ENCODE data around the gene TRAF7.
"Not testable (repeated sequence)": the region's sequence is repeated elsewhere in the genome, so short reads cannot be mapped to it uniquely, and the experiment has no call there.

TRAF7 gene

GRCh38 chr16:2186064-2186463 is 30.5 kb downstream of the TRAF7 start:
- no peak for DNase-seq

DNA sequence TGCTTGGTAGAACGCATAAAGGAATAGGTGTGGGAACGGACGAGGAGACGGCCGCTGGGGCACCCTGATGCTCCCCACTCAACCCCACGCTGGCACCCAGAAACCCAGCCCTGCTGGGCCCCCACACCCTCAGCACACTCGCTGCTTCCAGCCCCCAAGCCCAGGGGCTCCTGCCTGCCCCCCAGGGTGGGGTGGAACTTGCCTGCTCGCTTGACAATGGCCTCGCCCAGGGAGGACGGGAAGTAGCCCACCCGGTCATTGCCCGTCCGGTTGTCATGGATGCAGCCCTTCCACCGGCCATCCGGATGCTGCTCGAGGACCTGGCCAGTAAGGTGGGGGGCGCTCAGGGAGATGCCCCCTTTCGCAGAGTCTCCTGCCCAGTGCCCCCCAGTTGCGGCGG is 30.9 kb downstream of the TRAF7 start:
- DNase-seq = no peak

- no peak for DNase-seq
Observed at GRCh38 chr16:2187212-2187611, 31.6 kb downstream of the TRAF7 start.

DNA sequence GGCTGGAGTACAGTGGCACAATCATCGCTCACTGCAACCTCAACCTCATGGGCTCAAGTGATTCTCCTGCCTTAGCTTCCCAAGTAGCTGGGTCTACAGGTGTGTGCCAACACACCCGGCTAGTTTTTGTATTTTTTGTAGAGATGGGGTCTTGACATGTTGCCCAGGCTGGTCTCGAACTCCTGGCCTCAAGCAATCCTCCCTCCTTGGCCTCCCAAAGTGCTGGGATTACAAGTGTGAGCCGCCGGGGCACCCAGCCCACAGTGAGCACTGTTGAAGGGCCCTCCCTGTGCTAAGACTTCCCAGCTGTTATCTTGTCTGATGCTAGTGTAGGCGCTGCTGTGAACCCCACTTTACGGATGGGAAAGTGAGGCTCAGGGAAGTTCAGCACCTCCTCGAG is 32.8 kb downstream of the TRAF7 start:
- DNase-seq = no peak

- no peak for DNase-seq
Observed at GRCh38 chr16:2189252-2189893, 33.8 kb downstream of the TRAF7 start.

- DNase-seq = no peak
Observed at GRCh38 chr16:2190002-2190658, 34.5 kb downstream of the TRAF7 start.

GRCh38 chr16:2190659-2191445 is 35.3 kb downstream of the TRAF7 start:
- DNase-seq = no peak

DNA sequence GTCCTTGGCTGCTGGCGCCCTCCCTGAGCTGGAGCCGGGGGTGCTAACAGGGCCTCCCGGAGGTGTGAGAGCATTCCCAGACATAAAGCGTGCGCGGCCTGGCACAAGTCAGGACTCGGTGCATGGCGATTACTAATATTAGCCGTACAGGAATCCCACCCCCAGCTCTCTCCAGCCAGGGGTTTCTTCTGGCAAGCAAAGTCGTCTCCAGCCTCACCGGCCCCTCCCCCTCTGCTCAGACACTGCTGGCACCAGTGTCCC is 35.8 kb downstream of the TRAF7 start:
- DNase-seq = no peak

GRCh38 chr16:2194166-2194834 is 38.7 kb downstream of the TRAF7 start:
- no peak for DNase-seq

DNA sequence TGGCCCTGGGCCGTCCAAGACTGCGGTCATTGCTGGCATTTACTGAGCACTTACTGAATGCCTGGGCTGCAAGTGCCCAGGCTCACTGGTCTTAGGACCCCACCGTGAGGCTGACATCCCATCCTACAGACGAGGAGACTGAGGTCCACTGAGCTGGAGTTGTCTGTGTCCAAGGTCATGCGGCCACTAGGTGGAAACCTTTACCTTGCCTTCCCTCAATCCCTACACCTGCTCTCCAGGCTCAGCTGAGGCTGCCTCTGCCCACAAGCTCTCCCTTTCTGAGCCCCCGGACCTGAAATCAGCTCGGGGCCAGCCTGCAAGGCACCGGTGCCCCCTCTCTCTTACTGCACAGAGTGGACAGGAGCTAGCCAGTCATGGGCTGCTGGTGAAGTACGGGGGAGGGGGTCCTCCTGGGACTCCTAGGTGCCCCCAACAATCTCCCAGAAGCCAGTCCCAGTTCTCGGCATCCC is 39.3 kb downstream of the TRAF7 start:
- DNase-seq = no peak

DNA sequence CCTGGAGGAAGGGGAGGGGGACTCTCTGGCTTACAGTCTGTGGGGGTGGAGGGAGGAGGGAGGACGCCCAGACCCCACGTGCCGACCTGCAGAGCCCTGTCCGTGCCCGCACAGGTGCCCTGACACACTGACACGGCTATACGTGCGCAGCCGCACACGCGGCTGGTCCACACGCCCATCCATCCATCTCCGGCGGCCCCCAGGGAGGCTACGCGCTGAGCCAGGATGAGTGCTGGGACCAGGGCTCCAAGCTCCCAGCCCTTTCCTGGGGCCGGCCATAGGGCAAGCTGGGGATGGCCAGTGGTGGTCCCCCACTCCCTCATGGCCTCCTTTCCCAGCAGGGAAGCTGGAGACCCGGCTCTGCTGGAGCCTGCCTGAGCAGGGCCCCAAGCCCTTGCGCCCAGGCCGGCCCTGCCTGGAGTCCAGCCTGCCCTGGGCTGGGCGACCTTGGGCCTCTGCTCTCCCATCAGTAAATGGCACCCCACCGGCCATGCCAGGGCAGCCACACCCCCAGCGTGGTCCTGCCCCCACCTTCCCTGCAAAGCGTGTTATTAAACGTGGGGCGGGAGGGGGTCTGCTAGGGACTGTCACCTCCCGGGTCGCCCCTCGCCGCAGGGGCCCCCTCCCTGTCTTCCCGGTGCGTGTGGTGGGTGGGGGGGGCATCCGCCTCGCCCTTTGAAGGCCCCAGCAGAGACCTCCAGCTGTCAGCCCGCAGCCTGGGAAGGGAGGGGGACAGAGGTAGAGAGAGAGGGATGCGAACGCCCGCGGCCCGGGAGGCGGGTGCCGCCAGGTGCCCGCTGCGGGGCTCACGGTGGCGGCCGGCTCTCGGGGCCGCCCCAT is 40.0 kb downstream of the TRAF7 start:
- no peak for DNase-seq

- no peak for DNase-seq
Observed at GRCh38 chr16:2196162-2196980, 40.8 kb downstream of the TRAF7 start, which contains the start of gene CASKIN1. Gene CASKIN1 (minus strand): TSS chr16:2196605. CDS start chr16:2196432, 173 bp downstream.

DNA sequence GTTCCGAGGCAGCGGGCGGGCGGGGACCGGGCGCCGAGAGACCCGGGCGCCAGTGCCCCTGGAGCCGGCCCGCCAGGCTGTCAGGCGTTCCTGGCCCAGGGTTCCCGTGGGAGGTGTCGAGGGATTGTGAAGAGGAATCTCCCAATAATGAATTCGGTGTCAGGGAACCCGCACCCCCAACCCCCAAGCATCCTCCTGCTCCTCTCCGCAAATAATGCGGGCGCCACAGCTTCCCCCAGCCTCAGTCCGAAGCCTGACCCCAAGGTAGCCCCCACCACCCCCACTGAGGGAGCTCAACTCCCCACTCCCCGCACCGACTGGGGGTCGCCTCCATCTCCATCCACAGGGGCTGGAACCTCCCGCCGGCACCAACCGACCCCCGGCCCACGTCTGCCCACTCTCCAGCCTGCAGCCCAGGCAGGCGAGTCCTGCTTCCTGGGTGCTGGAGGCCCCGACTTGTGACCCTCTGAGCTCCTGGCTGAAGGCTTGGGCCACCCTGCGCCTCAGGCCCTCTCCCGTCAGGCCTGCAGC is 41.5 kb downstream of the TRAF7 start:
- DNase-seq = no peak

DNA sequence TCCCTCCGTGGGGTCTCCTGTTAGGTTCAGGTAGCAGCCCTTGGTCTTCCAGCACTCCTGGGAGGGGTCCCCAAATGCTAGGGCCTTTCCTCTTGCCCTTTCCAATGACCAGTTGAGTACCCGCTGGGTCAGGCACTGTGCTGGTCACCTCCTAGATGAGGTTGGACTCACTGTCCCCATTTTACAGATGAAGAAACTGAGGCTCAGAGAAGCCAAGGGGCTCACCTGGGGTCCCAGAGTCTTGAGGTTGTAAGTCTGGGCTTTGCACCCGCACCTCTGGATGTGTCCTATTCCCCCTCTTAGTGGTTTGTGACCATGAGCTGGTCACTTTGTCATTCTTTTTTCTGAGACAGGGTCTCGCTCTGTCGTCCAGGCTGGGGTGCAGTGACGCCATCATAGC is 42.2 kb downstream of the TRAF7 start:
- no peak for DNase-seq

GRCh38 chr16:2198283-2198682 is 42.7 kb downstream of the TRAF7 start:
- no peak for DNase-seq

DNA sequence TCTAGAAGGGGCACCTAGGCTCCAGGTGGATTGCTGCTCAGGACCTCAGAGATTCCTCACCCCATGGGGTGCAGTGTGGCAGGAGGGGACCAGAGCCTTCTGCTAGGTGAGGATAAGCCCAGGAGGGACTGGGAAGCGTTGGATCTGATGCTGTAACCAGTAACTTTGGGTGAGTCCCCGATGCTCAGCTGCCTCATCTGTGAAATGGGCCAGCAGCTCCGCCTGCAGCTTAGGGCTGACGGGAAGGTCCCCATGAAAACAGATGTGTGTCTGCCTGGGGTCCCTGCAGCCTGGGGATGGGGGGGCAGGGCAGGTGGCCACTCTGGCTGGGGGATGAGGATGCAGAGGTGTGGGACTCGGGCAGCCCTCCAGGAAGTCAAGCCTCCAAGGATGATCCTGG is 43.5 kb downstream of the TRAF7 start:
- no peak for DNase-seq

DNA sequence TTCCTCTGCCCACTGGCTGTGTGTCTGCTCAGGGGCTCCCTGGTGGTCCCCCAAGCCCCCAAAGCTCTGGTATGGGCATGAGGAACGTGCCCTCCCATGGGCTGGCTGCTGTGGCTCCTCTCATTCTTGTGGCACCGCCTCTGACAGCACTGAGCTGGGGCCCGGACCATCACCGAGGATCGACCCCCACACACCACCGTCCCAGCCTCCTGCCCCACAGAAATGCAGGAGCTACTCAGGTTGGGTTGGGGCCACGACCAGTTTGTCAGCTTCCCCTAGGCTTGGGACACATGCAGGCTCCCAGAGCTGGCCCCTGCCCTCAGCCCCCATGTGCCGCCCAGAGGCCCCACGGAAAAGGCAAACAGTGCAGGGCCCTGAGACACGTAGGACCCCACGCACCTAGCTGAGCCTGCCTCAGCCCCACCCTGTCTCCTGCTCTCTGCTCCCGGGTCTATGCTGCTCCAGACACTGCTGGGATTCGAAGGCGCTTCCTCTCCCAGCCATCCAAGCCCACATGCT is 44.1 kb downstream of the TRAF7 start:
- DNase-seq = no peak

- DNase-seq = no peak
Observed at GRCh38 chr16:2200313-2200712, 44.7 kb downstream of the TRAF7 start.

- not testable (repeated sequence) for DNase-seq
Observed at GRCh38 chr16:2203119-2203688, 47.6 kb downstream of the TRAF7 start.

DNA sequence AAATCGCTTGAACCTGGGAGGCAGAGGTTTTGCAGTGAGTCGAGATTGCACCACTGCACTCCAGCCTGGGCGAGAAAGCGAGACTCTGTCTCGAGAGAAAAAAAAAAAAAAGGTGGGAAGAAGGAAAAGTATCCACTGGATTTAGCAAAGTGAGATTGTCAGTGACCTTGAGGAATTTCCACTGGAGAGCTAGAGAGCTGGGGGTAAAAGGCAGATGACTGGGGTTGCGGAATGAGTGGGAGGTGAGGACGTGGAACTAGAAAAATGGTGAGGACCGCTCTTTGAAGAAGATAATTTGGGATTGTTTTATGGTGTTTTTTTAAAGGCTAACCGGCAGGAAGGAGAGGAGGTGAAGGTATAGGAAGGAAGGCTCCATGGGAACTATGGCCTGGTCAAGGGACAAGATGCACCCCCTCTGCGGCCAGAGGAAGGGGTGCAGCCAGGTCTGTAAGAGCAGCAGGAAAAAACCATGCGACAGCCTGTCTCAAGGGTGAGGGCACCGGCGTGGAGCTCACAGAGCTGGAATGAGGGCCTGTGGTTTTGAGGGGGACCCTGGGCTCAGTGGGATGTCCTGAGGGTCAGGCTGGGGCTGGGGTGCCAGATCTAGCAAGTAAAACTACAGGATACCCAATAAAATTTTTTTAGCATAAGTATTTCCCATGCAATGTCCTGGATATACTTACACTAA is 49.0 kb downstream of the TRAF7 start:
- no peak for DNase-seq
